ENCODE data around the gene FAM110A. TPM values are rescaled to one million over a fixed set of nuclear protein-coding genes. Genes with fewer than 3 reads are reported as not detected.
"Not testable (repeated sequence)": the region's sequence is repeated elsewhere in the genome, so short reads cannot be mapped to it uniquely, and the experiment has no call there.

The FAM110A gene
- total RNA-seq, 6 experiments from 2014 or later: 3.6 to 6.4 (median 5.3) TPM

DNA sequence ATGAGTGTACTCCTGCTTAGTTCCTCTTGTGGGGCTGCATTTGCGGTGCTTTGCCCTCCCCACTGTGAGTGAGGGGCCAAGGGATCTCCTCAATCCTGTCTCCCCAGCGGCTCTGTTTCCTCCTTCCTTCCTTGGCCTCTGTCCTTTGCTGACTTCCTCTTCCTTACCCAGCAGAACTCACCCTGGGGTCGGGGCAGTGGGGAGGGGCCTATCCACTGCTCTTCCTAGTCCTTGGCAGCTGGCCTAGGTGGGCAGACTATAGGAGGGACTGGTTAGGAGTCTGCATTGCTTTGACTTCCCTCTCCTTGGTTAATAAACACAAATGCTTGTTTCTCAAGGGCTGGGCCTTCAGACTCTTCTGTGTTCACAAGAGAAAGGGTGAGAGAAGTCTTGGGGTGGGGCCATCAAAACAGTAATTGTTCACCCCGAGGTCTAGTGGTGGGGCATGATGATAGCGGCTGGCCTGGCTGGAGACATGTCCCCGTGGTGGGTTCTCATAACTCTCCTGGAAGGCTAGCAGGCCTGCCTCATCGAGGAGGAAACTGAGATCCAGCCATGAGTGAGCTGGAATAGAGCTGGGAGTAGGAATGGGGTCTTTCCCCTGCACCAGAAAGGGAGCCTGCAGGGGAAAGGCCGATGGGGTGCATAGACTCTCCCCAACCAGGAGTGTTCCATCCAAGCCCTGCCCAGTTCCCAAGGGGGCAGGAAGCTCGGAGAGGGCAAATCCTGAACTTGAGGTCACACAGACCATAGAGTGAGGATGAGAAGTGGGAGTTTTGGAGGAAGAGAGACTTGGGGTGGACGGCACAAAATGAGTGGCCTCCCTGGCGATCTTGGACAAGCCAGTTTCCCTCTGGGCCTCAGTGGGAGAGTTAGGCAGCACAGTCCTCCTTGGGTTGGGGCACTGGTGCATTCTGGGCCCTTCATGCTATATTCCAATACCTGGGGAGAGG is 12.7 kb downstream of the FAM110A start:
- H3K27ac Mint-ChIP-seq: no peak overlapping the region
- no peaks in the 10 kb centered on the region; the same call in 1 of the 2 replicates for H3K27me3 Mint-ChIP-seq (ENCODE audit: insufficient read depth)
- H3K4me3 Mint-ChIP-seq: no peak overlapping the region
- no peaks in the 10 kb centered on the region for H3K4me1 Mint-ChIP-seq (ENCODE audit: low read depth)
- no peak for DNase-seq
- H3K36me3 Mint-ChIP-seq (ENCODE audit: low read depth): no peaks in the 10 kb centered on the region
- no peak for TF ChIP-seq CTCF (IDR thresholded peaks at IDR 0.05)
- no peaks in the 10 kb centered on the region for H3K9me3 Mint-ChIP-seq

GRCh38 chr20:846894-847278 is 13.4 kb downstream of the FAM110A start:
- no peaks in the 10 kb centered on the region; the same call in 1 of the 2 replicates for H3K27me3 Mint-ChIP-seq (ENCODE audit: insufficient read depth)
- DNase-seq: no peak
- H3K4me3 Mint-ChIP-seq: no peak overlapping the region
- no peaks in the 10 kb centered on the region for H3K36me3 Mint-ChIP-seq (ENCODE audit: low read depth)
- no peaks in the 10 kb centered on the region for H3K9me3 Mint-ChIP-seq
- no peaks in the 10 kb centered on the region for H3K4me1 Mint-ChIP-seq (ENCODE audit: low read depth)
- TF ChIP-seq CTCF (IDR thresholded peaks at IDR 0.05): 0 out of 2 replicates have a peak, but pooled peaks have one; percentile 6
- no peak overlapping the region for H3K27ac Mint-ChIP-seq

GRCh38 chr20:848193-848592 is 14.7 kb downstream of the FAM110A start:
- Mint-ChIP-seq H3K36me3 (ENCODE audit: low read depth) (no peaks in the 10 kb centered on the region), H3K4me3 (no peak overlapping the region), H3K27me3 (ENCODE audit: insufficient read depth) (no peaks in the 10 kb centered on the region; the same call in 1 of the 2 replicates), H3K27ac (no peak overlapping the region), H3K9me3 (no peaks in the 10 kb centered on the region), H3K4me1 (ENCODE audit: low read depth) (no peaks in the 10 kb centered on the region)
- DNase-seq: no peak
- no peak for TF ChIP-seq CTCF (IDR thresholded peaks at IDR 0.05)

GRCh38 chr20:848731-849130 is 15.2 kb downstream of the FAM110A start:
- not testable (repeated sequence) for H3K4me1 Mint-ChIP-seq (ENCODE audit: low read depth); H3K27me3 Mint-ChIP-seq (ENCODE audit: insufficient read depth); H3K4me3 Mint-ChIP-seq; H3K27ac Mint-ChIP-seq; H3K36me3 Mint-ChIP-seq (ENCODE audit: low read depth); DNase-seq; H3K9me3 Mint-ChIP-seq

- Mint-ChIP-seq H3K27me3 (ENCODE audit: insufficient read depth) (no peaks in the 10 kb centered on the region), H3K4me3 (no peak overlapping the region), H3K36me3 (ENCODE audit: low read depth) (no peaks in the 10 kb centered on the region), H3K9me3 (no peaks in the 10 kb centered on the region), H3K4me1 (ENCODE audit: low read depth) (peaks cover 21% of the 10 kb centered on the region), H3K27ac (peak overlapping the region; percentile 1; the same call in 1 of the 2 replicates)
- no peak for TF ChIP-seq CTCF (IDR thresholded peaks at IDR 0.05)
- no peak for DNase-seq
Observed at GRCh38 chr20:853406-853996, 20.0 kb downstream of the FAM110A start.

DNA sequence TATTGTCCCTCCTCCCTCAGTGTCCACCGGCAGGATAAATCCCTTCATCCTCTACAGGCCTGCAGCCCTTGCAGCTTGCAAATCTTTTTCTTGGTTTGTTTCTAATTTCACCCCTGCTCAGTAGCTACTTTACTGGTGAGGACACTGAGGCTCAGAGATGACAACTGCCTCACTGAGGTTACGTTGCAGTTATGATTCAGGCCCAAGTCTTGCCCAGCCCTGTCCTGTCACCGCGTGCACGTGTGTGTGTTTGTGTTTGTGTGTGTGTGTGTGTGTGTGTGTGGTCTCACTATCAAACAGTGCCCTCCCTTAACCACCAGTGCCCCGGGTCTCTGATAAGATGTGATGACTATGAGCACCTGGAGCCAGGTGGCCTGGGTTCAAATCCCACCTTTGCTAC is 21.1 kb downstream of the FAM110A start:
- Mint-ChIP-seq H3K27ac (no peak overlapping the region), H3K27me3 (ENCODE audit: insufficient read depth) (no peaks in the 10 kb centered on the region), H3K4me1 (ENCODE audit: low read depth) (peaks cover 21% of the 10 kb centered on the region), H3K4me3 (no peak overlapping the region), H3K36me3 (ENCODE audit: low read depth) (no peaks in the 10 kb centered on the region), H3K9me3 (no peaks in the 10 kb centered on the region)
- DNase-seq: no peak
- no peak for TF ChIP-seq CTCF (IDR thresholded peaks at IDR 0.05)

All from HFFc6 (cell line).